ENCODE data around the gene GDPD4. TPM values are rescaled to one million over a fixed set of nuclear protein-coding genes. Genes with fewer than 3 reads are reported as not detected.

The GDPD4 gene
- total and polyA plus RNA-seq, 4 donors: 0.08 to 1.1 TPM; not detected in 2

DNA sequence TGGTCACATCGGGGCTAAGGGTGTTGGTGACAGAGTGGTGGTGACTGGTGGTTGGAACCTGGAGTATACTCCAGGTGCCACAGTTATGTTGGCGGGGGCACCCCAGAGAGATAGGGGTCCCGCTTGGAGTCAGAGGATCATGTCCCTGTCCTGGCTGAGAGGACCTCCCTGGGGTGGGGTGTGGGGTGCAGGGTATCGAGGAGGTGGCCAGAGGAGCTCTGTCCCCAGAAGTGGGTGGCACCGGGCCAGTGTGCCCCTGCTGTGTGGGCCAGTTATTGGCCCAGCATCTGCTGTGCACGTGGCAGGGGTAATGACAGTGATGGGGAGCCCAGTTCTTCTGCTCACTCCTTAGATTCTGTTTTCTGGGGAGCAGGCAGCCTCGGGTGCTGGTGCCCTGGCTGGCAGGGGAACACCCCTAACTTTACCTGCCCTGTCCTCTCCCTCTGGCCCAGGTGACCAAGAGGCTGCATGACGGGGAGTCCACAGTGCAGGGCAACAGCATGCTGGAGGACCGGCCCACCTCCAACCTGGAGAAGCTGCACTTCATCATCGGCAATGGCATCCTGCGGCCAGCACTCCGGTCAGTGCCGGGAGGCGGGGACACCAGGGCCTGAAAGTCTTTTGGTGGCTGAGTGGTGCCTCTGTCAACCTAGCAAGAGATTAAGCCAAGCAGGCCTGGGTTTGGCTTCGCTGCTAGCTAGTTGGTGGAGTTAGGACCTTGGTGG lies 117.2 kb downstream of the GDPD4 start:
- H3K9ac ChIP-seq (ENCODE audit: low read depth in 1 of 2, low read length in 2 of 2): no peak overlapping the region
- H3K4me1 ChIP-seq (ENCODE audit: control insufficient read depth in 4 of 4, insufficient read depth in 4 of 4, low read length in 3 of 4): peaks cover 7 to 12% (median 10%) of the 10 kb centered on the region in 4 donors
- 88% methylated on average over 14 of the region's 15 CpGs for WGBS
- no peaks in the 10 kb centered on the region for H3K9me3 ChIP-seq (ENCODE audit: control insufficient read depth in 4 of 4, low read length in 3 of 4)
- H3K4me3 ChIP-seq (ENCODE audit: low read depth in 1 of 3, low read length in 3 of 3): no peak overlapping the region
- H3K36me3 ChIP-seq (ENCODE audit: control insufficient read depth in 4 of 4, insufficient read depth in 3 of 4, low read depth in 1 of 4, low read length in 3 of 4): peaks cover 7 to 28% (median 15%) of the 10 kb centered on the region in 4 donors
- no peak for DNase-seq (ENCODE audit: low spot score)
- no peaks in the 10 kb centered on the region for H3K27me3 ChIP-seq (ENCODE audit: control insufficient read depth in 4 of 4, insufficient read depth in 4 of 4, low read length in 3 of 4)
- no peak overlapping the region for H3K27ac ChIP-seq (ENCODE audit: low read depth in 1 of 2, low read length in 2 of 2)
- no peak for TF ChIP-seq EGR1 (IDR thresholded peaks at IDR 0.05; ENCODE audit: low read depth in 2 of 2)
- TF ChIP-seq FOXA1 (IDR thresholded peaks at IDR 0.05): no peak
- TF ChIP-seq RAD21 (IDR thresholded peaks at IDR 0.05): no peak
- TF ChIP-seq YY1 (IDR thresholded peaks at IDR 0.05): no peak
- TF ChIP-seq, protein P1, sequence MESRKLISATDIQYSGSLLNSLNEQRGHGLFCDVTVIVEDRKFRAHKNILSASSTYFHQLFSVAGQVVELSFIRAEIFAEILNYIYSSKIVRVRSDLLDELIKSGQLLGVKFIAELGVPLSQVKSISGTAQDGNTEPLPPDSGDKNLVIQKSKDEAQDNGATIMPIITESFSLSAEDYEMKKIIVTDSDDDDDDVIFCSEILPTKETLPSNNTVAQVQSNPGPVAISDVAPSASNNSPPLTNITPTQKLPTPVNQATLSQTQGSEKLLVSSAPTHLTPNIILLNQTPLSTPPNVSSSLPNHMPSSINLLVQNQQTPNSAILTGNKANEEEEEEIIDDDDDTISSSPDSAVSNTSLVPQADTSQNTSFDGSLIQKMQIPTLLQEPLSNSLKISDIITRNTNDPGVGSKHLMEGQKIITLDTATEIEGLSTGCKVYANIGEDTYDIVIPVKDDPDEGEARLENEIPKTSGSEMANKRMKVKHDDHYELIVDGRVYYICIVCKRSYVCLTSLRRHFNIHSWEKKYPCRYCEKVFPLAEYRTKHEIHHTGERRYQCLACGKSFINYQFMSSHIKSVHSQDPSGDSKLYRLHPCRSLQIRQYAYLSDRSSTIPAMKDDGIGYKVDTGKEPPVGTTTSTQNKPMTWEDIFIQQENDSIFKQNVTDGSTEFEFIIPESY (IDR thresholded peaks at IDR 0.05): no peak
- no peak for TF ChIP-seq HNF4G (IDR thresholded peaks at IDR 0.05)
- TF ChIP-seq, protein P2, sequence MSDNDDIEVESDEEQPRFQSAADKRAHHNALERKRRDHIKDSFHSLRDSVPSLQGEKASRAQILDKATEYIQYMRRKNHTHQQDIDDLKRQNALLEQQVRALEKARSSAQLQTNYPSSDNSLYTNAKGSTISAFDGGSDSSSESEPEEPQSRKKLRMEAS (IDR thresholded peaks at IDR 0.05): no peak
- no peak for TF ChIP-seq HNF4A (conservative IDR thresholded peaks at IDR 0.05)
- TF ChIP-seq FOXA2 (IDR thresholded peaks at IDR 0.05): no peak
- no peak for TF ChIP-seq SP1 (IDR thresholded peaks at IDR 0.05)
- TF ChIP-seq NR2F2 (IDR thresholded peaks at IDR 0.05): no peak
- no peak for TF ChIP-seq JUND (IDR thresholded peaks at IDR 0.05)
- TF ChIP-seq TAF1 (conservative IDR thresholded peaks at IDR 0.05): no peak
- no peak for TF ChIP-seq GABPA (IDR thresholded peaks at IDR 0.05 in 1 of 2, conservative IDR thresholded peaks at IDR 0.05 in 1 of 2)
- TF ChIP-seq, protein P3, sequence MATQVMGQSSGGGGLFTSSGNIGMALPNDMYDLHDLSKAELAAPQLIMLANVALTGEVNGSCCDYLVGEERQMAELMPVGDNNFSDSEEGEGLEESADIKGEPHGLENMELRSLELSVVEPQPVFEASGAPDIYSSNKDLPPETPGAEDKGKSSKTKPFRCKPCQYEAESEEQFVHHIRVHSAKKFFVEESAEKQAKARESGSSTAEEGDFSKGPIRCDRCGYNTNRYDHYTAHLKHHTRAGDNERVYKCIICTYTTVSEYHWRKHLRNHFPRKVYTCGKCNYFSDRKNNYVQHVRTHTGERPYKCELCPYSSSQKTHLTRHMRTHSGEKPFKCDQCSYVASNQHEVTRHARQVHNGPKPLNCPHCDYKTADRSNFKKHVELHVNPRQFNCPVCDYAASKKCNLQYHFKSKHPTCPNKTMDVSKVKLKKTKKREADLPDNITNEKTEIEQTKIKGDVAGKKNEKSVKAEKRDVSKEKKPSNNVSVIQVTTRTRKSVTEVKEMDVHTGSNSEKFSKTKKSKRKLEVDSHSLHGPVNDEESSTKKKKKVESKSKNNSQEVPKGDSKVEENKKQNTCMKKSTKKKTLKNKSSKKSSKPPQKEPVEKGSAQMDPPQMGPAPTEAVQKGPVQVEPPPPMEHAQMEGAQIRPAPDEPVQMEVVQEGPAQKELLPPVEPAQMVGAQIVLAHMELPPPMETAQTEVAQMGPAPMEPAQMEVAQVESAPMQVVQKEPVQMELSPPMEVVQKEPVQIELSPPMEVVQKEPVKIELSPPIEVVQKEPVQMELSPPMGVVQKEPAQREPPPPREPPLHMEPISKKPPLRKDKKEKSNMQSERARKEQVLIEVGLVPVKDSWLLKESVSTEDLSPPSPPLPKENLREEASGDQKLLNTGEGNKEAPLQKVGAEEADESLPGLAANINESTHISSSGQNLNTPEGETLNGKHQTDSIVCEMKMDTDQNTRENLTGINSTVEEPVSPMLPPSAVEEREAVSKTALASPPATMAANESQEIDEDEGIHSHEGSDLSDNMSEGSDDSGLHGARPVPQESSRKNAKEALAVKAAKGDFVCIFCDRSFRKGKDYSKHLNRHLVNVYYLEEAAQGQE (IDR thresholded peaks at IDR 0.05): no peak
- TF ChIP-seq, protein P4, sequence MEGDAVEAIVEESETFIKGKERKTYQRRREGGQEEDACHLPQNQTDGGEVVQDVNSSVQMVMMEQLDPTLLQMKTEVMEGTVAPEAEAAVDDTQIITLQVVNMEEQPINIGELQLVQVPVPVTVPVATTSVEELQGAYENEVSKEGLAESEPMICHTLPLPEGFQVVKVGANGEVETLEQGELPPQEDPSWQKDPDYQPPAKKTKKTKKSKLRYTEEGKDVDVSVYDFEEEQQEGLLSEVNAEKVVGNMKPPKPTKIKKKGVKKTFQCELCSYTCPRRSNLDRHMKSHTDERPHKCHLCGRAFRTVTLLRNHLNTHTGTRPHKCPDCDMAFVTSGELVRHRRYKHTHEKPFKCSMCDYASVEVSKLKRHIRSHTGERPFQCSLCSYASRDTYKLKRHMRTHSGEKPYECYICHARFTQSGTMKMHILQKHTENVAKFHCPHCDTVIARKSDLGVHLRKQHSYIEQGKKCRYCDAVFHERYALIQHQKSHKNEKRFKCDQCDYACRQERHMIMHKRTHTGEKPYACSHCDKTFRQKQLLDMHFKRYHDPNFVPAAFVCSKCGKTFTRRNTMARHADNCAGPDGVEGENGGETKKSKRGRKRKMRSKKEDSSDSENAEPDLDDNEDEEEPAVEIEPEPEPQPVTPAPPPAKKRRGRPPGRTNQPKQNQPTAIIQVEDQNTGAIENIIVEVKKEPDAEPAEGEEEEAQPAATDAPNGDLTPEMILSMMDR (IDR thresholded peaks at IDR 0.05; ENCODE audit: low read depth, low read length, missing input control): no peak
- TF ChIP-seq, protein P5, sequence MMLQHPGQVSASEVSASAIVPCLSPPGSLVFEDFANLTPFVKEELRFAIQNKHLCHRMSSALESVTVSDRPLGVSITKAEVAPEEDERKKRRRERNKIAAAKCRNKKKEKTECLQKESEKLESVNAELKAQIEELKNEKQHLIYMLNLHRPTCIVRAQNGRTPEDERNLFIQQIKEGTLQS (IDR thresholded peaks at IDR 0.05): no peak
- TF ChIP-seq RXRA (IDR thresholded peaks at IDR 0.05): no peak

Data from liver (tissue), 9 donors.